ENCODE data around the gene CREG2.
A peak's percentile ranks its signal among the peaks of the same experiment; 100 is the strongest.
"Not testable (repeated sequence)": the region's sequence is repeated elsewhere in the genome, so short reads cannot be mapped to it uniquely, and the experiment has no call there.

CREG2 gene

GRCh38 chr2:101341901-101342624 is 45.2 kb downstream of the CREG2 start:
- DNase-seq: peak; percentile 51

DNA sequence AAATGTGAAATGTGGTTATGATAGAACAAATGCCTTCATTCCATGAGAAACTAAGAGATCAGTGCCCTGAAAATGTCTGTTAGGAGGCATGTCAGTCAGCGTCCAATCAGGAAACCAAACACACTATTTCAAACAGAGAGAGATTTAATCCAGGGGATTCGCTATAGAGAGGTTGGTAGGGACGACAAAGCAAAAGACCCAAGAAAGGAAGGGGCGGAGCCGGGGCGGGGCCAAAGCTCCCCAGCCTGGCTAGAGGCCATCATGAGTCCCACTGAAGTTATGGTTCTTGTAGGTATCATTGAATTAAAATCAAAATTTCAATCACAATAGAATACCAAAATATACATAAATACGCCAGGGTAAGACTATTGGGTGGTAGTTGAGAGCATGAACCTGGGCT is 45.9 kb downstream of the CREG2 start:
- DNase-seq: no peak

GRCh38 chr2:101340141-101340551 is 47.2 kb downstream of the CREG2 start:
- DNase-seq: no peak

DNA sequence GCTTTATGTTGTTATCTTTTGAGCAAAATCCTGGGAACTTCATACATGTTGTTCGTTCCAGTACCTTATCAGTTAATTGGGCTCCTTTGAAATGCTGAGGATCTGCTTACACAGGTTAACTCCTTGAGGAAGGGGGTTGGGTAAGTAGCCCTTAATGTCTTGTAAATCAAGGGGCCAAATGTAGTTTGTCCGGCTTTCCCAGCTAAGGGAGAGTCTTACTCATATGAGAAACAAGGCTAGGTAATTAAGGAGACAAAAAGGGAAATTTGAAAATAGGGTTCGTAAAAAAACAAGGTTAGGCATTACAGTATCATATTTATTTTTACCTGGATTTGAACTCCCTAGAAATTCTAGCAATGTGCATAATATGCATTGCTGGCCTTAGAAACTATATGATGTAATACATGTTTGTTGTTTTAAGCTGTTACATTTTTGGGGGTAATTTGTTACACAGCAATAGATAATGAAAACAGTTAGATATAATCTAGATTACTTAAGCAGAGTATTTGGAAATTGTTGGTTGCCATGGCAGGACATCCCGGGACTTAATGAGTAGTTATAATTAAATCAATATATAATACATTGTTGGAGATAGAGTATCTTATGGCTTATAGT is 47.9 kb downstream of the CREG2 start:
- DNase-seq: no peak

- no peak for DNase-seq
These were observed 49.4 kb downstream of the CREG2 start for GRCh38 chr2:101337877-101338276.

DNA sequence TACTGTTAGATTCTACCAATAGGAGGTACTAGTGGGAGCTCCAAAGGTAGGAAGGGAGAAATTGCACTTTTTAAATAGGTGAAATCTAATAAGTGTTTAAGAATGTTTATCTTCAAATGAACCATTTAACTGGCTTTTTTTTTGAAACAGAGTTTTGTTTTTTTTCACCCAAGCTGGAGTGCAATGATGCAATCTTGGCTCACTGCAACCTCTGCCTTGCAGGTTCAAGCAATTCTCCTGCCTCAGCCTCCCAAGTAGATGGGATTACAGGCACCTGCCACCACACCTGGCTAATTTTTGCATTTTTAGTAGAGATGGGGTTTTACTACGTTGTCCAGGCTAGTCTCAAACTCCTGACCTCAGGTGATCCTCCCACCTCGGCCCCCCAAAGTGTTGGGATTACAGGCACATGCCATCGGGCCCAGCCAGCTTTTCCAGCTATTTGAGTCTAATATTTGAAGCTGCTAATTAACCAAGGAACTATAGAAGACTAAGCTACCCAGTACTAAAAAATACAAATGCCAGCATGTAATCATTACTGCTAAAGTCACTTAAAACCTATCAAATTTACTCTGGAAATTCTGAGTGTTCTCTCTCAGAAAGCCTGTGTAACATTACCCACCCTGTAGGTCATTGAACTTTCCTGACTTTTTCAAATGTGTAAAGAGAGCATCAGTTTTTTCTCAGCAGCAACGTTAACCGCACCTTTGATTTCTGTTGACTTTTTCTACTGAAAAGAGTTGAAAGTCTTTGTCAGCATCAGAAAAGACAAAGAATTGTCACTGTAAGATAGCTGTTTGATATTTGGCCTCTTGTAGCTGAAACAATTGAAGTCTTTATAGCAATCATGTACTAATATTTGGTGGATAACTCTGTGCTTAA is 54.2 kb downstream of the CREG2 start:
- DNase-seq: no peak

- no peak for DNase-seq
These were observed 56.1 kb downstream of the CREG2 start for GRCh38 chr2:101331202-101331601.

DNA sequence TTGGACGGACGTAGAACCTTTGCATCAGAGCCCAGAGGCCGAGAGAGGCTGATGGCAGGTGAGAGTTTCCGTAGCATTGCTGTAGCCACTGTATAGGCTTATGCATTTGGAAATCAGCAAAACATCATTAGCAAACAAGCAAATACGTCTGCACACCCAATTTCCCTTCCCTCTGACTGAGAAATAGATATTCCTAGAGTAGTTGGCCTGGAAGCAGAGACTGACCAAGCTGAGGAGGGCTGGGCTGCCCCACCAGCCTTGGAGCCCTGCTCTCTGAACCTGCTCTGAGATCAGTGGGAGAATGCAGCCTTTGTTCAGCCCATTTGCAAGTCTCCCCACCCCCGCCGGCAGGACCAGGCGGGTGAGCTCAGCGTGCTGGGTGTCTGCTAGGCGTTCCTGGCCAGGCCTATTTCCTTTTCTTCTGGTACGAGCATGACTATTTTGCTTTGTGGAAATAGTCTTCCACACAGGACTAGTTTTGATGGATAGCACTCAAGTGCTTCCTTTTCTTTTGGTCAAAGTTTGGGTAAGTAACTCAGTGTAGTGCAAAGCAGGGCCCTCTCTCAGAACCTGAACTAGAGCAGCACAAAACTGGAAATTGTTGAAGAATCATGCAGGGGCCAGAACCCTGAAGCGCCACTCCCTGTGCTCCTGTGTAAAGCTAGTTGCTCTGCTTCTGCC is 56.9 kb downstream of the CREG2 start:
- DNase-seq: no peak

- DNase-seq: no peak
These were observed 58.3 kb downstream of the CREG2 start for GRCh38 chr2:101329026-101329425.

- no peak for DNase-seq
These were observed 58.8 kb downstream of the CREG2 start for GRCh38 chr2:101328474-101329007.

DNA sequence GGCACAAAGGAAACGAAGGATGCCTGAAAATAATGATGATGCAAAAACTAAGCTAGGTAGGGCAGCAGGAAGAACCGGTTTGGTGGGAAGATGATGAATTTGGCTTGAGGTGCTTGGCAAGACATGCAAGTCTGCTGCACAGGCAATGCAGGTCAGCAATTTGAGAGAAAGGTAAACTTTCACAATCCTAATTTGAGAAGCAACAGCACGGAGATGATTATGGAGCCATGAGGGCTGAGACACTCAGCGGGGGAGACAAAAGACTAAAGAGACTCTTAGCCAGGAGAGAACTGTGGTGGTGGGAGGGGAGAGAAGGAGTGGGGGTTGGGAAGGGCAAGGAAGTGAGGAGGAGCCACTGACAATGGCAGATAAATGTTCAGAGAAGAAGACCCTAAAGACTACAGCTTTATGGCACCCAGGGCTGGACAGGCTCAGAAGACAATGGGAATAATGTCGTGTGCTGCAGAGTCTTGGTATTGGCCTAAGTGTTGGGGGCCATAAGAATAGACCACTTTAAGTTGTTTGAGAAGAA is 59.4 kb downstream of the CREG2 start:
- DNase-seq: no peak

GRCh38 chr2:101325425-101325824 is 61.9 kb downstream of the CREG2 start:
- no peak for DNase-seq

GRCh38 chr2:101316568-101316967 is 70.7 kb downstream of the CREG2 start:
- not testable (repeated sequence) for DNase-seq

GRCh38 chr2:101311696-101312017 is 75.6 kb downstream of the CREG2 start:
- DNase-seq: no peak

- no peak for DNase-seq
These were observed 76.2 kb downstream of the CREG2 start for GRCh38 chr2:101310834-101311695.

DNA sequence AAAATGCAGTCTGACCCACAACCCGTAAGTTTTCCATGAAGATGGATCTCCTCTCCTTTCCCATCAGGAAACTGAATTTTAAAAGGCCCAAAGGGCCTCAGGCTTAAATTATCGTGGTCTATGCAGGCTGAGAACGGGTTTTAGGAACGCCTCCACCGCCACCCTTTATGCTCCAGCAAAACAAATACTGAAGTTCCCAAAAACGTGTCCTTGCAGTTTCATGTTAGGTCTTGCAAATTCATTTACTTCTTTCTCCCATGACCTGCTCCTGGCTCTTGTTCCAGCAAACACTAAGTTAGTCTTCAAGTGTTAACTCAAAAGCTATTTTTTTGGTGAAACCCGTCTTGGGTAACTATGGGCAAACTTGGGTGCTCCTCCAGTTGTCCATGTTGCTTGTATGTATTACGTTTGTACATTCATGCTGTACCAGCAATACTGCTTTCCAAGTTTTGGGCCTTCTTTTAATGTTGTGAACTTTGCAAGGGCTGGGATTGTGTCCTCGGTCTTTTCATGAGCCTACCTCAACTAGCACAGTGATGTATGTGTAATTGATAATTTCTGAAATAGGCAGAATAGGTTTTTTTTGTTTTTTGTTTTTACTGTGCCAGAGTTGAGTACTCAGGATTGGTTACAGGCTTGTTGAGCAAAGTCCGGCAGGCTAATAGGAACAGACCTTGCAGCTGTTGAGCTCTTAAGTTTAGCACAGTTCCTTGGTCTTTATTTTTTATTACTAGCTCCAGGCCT is 77.0 kb downstream of the CREG2 start:
- DNase-seq: no peak

- peak; percentile 57 for DNase-seq
These were observed 78.7 kb downstream of the CREG2 start, which contains the start of gene RNF149 for GRCh38 chr2:101308432-101309210. RNF149 (minus strand) TSS chr2:101308701; CDS start chr2:101308588, 113 bp downstream.

DNA sequence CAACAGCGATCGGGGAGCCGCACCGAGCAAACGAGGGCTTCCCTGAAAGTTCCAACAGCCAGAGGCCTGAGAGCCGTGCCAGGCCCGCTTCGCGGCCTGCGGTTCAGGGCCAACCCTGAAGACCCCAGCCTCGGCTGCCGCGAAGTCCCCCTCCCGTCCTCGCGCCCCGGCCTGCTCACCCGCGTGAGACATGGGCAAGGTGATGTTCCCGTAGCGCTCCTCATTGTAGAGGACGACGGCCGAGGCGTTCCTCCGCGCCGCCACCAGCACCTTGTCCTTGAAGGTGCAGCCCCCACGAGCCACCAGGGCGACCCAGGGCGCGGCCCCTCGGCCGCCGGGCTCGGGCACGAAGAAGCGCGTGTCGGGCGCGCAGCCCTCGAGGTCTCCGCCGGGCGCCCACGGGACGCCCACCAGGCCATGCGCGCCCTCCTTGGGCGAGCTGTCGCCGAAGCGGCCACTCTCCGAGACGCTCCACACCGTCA is 79.3 kb downstream of the CREG2 start:
- no peak for DNase-seq

GRCh38 chr2:101307503-101307902 is 79.8 kb downstream of the CREG2 start:
- DNase-seq: no peak

GRCh38 chr2:101306410-101306809 is 80.9 kb downstream of the CREG2 start:
- no peak for DNase-seq

Measured in amniotic stem cell (primary cell).